ENCODE data around the gene MBNL2. TPM values are rescaled to one million over a fixed set of nuclear protein-coding genes. Genes with fewer than 3 reads are reported as not detected.
A peak's percentile ranks its signal among the peaks of the same experiment; 100 is the strongest.

Gene MBNL2
- total and polyA plus RNA-seq, 2 of the 13 experiments (the other 11 are each of a cell fraction or from before 2014, with no cell fraction given) = 30.8 to 59.0 TPM

DNA sequence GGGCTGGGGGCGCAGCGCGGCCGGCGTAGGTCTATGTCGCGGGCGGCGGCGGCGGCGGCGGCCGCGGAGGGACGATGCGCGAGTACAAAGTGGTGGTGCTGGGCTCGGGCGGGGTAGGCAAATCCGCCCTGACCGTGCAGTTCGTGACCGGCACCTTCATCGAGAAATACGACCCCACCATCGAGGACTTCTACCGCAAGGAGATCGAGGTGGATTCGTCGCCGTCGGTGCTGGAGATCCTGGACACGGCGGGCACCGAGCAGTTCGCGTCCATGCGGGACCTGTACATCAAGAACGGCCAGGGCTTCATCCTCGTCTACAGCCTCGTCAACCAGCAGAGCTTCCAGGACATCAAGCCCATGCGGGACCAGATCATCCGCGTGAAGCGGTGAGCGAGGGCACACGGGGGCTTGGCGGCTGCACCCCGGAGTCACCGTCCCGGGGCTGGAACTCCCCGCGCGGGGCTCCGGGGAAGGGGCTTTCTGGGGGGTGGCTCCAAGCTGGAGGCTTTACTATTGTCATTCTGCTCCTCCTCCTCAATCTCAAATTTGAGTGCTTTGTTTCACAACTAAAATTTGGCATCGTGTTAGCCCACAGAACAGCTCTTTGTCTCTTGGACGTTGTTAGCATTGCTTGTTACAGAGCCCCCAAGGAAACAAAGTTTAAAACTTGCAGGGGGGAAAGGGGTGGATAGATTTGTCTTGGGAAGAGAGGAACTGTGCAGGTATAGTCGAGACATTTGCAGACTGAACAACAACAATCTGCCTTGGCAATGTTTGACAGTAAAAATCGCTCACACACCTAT lies 212.5 kb downstream of the MBNL2 start (continued):
- TF ChIP-seq ARNT2 (CRISPR knock-in tag; IDR thresholded peaks at IDR 0.05; ENCODE audit: low read depth) (no peak), ZFP36L1 (CRISPR knock-in tag; IDR thresholded peaks at IDR 0.05) (no peak), NR2F6 (IDR thresholded peaks at IDR 0.05) (no peak), NR2F6 (CRISPR knock-in tag; IDR thresholded peaks at IDR 0.05) (no peak), SOX13 (IDR thresholded peaks at IDR 0.05) (no peak), SOX13 (CRISPR knock-in tag; conservative IDR thresholded peaks at IDR 0.05 in 1 of 2, IDR thresholded peaks at IDR 0.05 in 1 of 2) (no peak), TEAD3 (CRISPR knock-in tag; optimal IDR thresholded peaks at IDR 0.05; ENCODE audit: borderline replicate concordance) (no peak), HOXA5 (CRISPR knock-in tag; IDR thresholded peaks at IDR 0.05) (no peak), PITX1 (CRISPR knock-in tag; IDR thresholded peaks at IDR 0.05) (no peak), RXRA (CRISPR knock-in tag; IDR thresholded peaks at IDR 0.05) (no peak; the same call in 1 of the 2 replicates), KLF9 (CRISPR knock-in tag; IDR thresholded peaks at IDR 0.05; ENCODE audit: low read depth) (no peak), ZNF292 (CRISPR knock-in tag; IDR thresholded peaks at IDR 0.05; ENCODE audit: borderline replicate concordance, low read depth) (no peak), ZNF501 (CRISPR knock-in tag; IDR thresholded peaks at IDR 0.05) (peak; percentile 49; the same call in 1 of the 2 replicates), ZNF253 (CRISPR knock-in tag; IDR thresholded peaks at IDR 0.05; ENCODE audit: borderline replicate concordance) (no peak), ARID2 (CRISPR knock-in tag; IDR thresholded peaks at IDR 0.05; ENCODE audit: borderline replicate concordance) (no peak), SRSF4 (IDR thresholded peaks at IDR 0.05; ENCODE audit: low read depth, low read length, poor library complexity, severe bottlenecking) (no peak), ZNF589 (CRISPR knock-in tag; conservative IDR thresholded peaks at IDR 0.05) (no peak), ZSCAN29 (CRISPR knock-in tag; conservative IDR thresholded peaks at IDR 0.05) (0 out of 2 replicates have a peak, but pooled peaks have one; percentile 53), RAD51 (IDR thresholded peaks at IDR 0.05; ENCODE audit: borderline replicate concordance) (no peak), HNRNPL (IDR thresholded peaks at IDR 0.05; ENCODE audit: low read depth, low read length) (no peak)
- TF ChIP-seq, protein P1, sequence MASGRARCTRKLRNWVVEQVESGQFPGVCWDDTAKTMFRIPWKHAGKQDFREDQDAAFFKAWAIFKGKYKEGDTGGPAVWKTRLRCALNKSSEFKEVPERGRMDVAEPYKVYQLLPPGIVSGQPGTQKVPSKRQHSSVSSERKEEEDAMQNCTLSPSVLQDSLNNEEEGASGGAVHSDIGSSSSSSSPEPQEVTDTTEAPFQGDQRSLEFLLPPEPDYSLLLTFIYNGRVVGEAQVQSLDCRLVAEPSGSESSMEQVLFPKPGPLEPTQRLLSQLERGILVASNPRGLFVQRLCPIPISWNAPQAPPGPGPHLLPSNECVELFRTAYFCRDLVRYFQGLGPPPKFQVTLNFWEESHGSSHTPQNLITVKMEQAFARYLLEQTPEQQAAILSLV (CRISPR knock-in tag; IDR thresholded peaks at IDR 0.05; ENCODE audit: borderline replicate concordance) = 0 out of 2 replicates have a peak, but pooled peaks have one; percentile 33
- TF ChIP-seq, protein P2, sequence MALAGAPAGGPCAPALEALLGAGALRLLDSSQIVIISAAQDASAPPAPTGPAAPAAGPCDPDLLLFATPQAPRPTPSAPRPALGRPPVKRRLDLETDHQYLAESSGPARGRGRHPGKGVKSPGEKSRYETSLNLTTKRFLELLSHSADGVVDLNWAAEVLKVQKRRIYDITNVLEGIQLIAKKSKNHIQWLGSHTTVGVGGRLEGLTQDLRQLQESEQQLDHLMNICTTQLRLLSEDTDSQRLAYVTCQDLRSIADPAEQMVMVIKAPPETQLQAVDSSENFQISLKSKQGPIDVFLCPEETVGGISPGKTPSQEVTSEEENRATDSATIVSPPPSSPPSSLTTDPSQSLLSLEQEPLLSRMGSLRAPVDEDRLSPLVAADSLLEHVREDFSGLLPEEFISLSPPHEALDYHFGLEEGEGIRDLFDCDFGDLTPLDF (CRISPR knock-in tag; IDR thresholded peaks at IDR 0.05) = no peak
- TF ChIP-seq, protein P3, sequence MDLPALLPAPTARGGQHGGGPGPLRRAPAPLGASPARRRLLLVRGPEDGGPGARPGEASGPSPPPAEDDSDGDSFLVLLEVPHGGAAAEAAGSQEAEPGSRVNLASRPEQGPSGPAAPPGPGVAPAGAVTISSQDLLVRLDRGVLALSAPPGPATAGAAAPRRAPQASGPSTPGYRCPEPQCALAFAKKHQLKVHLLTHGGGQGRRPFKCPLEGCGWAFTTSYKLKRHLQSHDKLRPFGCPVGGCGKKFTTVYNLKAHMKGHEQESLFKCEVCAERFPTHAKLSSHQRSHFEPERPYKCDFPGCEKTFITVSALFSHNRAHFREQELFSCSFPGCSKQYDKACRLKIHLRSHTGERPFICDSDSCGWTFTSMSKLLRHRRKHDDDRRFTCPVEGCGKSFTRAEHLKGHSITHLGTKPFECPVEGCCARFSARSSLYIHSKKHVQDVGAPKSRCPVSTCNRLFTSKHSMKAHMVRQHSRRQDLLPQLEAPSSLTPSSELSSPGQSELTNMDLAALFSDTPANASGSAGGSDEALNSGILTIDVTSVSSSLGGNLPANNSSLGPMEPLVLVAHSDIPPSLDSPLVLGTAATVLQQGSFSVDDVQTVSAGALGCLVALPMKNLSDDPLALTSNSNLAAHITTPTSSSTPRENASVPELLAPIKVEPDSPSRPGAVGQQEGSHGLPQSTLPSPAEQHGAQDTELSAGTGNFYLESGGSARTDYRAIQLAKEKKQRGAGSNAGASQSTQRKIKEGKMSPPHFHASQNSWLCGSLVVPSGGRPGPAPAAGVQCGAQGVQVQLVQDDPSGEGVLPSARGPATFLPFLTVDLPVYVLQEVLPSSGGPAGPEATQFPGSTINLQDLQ (CRISPR knock-in tag; IDR thresholded peaks at IDR 0.05) = no peak
